Transverse colon (tissue), 4 donors: Measurements from ENCODE around the gene UAP1L1.

ENCODE experiments used
- CTCF ChIP-seq, 5 experiments: fragments of 200-600 bp in 3 of 5; fragments of 450-650 bp in 2 of 5; sonication (generic) in 3 of 5; IDR thresholded peaks; 1 replicate in 2 of 5; 2 replicates in 3 of 5; pipeline ENCODE4 v1.5.1; 2016 to 2017; ENCODE audit warnings: antibody characterized with exemption in 5 of 5, inconsistent platforms in 3 of 5, mild to moderate bottlenecking in 2 of 5, moderate library complexity in 1 of 5
- POLR2A ChIP-seq: fragments of 450-650 bp; IDR thresholded peaks from one replicate; pipeline ENCODE4 v1.6.1; 2016; ENCODE audit warnings: antibody characterized with exemption, mild to moderate bottlenecking, moderate library complexity
- POLR2AphosphoS5 ChIP-seq, 3 donors: sonication (generic); formaldehyde crosslinking; IDR thresholded peaks; one replicate each; pipeline ENCODE4 v1.6.1; 2016; ENCODE audit warnings: antibody characterized with exemption in 3 of 3

- TF ChIP-seq CTCF (IDR thresholded peaks at IDR 0.05): no peak
- no peak for TF ChIP-seq POLR2AphosphoS5 (IDR thresholded peaks at IDR 0.05)
- TF ChIP-seq POLR2A: no peak
Measured at GRCh38 chr9:137037035-137037434, 40.3 kb upstream of the UAP1L1 start.
